Right hindlimb (tissue), 1 donor: ENCODE measurements around the gene HMGN2.
"Not testable (repeated sequence)": the region's sequence is repeated elsewhere in the genome, so short reads cannot be mapped to it uniquely, and the experiment has no call there.

ENCODE experiments used
- DNase-seq: peaks from one replicate; pipeline ENCODE4 v3.0.0-alpha.2; 2018

The HMGN2 gene

GRCh38 chr1:26477446-26478152 lies 5.4 kb downstream of the HMGN2 start:
- DNase-seq = no peak

DNA sequence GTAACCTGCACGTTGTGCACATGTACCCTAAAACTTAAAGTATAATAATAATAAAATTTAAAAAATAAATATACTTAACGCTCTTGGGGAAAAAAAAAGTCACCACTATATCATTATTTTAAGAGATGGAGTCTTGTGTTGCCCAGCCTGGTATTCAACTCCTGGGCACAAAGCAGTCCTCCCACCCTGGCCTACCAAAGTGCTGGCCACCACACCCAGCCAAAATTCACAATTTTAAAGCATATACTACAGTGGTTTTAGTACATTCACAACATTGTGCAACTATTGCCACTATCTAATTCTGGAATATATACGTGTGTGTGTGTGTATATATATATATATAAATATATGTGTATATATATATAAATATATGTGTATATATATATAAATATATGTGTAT lies 5.9 kb downstream of the HMGN2 start:
- no peak for DNase-seq

- no peak for DNase-seq
Measured at GRCh38 chr1:26478988-26479387, 6.7 kb downstream of the HMGN2 start.

- DNase-seq = no peak
Measured at GRCh38 chr1:26482921-26483320, 10.7 kb downstream of the HMGN2 start.

DNA sequence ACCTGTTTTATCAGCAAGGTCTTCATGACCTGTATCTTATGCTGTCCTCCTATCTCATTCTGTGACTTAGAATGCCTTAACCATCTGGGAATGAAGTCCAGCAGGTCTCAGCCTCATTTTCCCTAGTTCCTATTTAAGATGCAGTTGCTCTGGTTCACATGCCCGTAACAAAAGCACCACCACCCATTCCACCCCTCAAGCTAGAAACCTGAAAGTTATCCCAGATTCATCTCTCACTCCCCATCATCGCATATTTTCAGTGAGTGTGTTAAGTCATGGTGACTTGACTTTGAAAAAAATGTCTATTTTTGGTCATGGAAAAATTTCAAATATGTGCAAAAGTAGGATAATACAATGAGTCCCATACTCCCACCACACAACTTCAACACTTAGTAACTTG lies 11.7 kb downstream of the HMGN2 start:
- DNase-seq = no peak

DNA sequence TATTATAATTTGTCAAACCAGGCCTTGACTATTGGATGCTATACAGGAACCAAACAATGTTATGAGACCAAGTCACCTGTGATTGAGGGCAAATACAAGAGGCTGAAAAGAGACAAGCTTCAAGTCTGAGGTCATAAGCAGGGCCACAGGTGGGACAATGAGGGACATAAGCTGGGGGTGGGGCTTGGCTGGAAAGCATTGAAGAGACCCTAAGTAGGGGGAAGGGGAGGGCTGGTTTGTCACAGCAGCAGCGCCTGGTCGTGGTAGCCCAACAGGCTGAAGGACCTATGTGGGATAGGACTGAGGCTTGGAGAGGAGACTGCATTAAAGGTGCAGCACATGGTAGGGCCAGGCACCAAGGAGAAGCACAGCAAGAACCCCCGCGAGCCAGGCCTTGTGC lies 17.9 kb downstream of the HMGN2 start:
- no peak for DNase-seq

DNA sequence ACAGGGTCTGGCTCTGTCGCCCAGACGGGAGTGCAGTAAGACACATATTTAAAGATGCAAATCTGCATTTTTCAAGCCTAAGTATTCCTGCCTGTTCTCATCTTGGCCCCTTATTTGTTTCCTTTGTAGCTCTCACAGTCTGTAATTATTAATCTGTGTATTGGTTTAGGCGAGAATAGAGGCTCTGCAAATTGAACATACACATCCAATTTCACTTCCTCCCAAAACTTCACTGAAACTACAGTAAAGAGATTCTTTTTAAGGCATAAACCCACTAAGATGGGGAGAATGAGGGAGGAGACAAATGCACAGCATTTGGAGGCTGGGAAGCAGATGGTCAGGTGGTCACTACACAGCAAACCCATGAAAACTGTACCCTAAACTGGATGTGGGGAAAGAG lies 21.0 kb downstream of the HMGN2 start:
- DNase-seq = no peak

DNA sequence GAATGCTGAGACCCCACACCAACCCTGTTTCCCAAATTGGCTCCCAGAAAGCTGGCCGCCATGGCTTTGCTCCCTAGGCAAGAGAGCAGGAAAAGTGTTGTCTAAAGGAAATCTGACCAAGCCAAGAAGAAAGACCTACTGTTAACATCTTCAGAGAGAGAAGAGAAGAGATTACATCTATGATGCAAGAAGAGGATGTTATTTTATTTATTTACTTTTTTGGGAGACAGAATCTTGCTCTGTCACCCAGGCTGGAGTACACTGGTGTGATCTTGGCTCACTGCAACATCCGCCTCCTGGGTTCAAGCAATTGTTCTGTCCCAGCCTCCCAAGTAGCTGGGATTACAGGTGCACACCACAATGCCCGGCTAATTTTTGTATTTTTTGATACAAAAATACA lies 21.7 kb downstream of the HMGN2 start:
- no peak for DNase-seq

DNA sequence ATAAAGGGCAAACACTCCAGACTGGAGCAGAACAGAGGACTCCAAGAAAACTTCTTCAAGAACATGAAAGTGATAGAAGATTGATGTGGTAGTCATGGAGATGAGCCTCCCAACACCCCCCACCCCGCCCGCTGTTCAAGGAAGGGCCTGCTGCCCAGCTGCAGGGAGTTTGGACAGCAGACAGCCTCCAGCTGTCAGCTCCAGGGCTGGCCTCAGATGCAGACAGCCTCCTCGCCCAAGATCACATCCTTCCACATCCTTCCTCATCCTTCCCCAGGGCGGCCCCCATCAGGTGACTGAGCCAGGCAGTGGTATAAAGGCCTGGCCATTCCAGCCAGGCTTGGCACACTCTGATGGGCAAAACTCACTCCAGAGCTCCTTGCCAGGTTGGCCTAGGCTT lies 24.6 kb downstream of the HMGN2 start:
- peak; percentile 48 for DNase-seq

- DNase-seq = no peak
Measured at GRCh38 chr1:26498894-26499293, 26.7 kb downstream of the HMGN2 start.

DNA sequence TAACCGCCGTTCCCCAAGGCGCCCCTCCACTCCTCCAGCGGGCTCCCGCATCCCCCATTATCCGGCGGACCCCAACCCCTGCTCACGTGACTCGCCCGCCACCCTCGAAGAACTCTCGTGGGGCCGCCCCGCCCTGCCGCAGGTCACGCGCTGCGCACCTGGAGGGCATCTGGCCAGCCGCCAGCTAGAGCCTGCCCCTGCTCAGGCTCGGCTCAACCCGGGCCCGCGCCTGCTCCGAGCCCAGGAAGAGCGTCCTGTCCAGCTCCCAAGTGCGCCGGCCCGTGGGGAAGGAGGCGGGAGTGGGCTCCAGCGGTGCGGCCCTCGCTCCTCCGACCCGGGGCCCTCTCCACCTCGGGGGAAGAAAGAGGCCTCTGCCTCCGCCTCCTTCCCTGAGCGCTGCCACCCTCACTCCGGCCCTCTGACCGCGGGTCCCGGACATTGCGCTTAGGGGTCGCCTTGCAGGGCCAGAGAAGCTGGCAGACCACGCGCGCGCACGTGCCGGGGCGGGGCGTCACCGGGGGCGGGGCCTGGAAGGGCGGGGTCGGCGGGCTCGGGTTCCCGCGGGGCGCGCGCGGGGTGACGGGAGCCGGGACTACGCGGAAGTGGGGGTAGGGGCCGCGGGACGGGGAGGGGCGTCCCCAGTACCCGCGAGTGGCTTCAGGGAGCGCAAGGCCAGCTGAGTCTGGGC lies 28.4 kb downstream of the HMGN2 start:
- peak; percentile 92 for DNase-seq

- DNase-seq = not testable (repeated sequence)
Measured at GRCh38 chr1:26510711-26511110, 38.5 kb downstream of the HMGN2 start.

DNA sequence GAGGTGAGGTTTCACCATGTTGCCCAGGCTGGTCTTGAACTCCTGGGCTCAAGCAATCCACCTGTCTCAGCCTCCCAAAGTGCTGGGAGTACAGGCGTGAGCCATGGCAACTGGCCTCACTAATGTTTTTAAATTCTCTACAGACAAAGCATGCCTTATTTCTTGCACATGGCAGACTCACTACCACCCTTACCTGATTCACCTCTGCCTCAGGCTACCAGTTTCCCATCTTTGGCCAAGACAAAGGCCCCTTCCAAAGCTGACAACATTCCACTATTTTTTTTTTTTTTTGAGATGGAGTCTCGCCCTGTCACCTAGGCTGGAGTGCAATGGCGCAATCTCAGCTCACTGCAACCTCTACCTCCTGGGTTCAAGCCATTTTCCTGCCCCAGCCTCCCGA lies 43.6 kb downstream of the HMGN2 start:
- not testable (repeated sequence) for DNase-seq

DNA sequence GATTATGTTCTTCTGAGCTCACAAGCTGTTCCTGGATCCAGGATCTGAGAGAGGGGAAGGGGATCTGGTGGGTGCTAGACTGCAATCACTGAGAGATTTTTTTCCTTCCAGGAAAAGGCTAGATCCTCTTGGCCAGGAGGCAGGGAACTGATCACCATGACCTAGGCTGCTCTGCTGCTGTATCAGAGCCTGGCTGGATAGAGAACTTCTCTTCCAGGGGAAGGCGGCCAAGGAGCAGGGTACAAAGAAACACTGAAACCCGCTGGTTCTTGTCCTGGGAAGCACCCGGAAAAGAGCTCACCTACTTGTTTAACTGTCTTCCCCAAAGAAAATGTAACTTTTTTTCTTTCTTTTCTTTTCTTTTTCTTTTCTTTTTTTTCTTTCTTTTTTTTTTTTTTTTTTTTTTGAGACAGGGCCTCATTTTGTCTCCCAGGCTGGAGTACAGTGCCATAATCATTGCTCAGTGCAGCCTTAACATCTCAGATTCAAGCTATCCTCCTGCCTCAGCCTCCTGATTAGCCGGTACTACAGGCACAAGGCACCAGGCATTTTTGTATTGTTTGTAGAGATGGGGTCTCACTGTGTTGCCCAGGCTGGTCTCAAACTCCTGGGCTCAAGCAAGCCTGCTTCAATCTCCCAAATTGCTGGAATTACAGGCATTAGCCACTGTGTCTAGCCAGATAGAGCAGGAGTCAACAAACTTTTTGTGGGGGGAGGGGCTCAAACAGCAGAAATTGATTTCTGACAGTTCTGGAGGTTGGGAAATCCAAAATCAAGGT lies 44.9 kb downstream of the HMGN2 start:
- no peak for DNase-seq

- DNase-seq = no peak
Measured at GRCh38 chr1:26517766-26518049, 45.5 kb downstream of the HMGN2 start.

- no peak for DNase-seq
Measured at GRCh38 chr1:26518355-26518754, 46.1 kb downstream of the HMGN2 start.

DNA sequence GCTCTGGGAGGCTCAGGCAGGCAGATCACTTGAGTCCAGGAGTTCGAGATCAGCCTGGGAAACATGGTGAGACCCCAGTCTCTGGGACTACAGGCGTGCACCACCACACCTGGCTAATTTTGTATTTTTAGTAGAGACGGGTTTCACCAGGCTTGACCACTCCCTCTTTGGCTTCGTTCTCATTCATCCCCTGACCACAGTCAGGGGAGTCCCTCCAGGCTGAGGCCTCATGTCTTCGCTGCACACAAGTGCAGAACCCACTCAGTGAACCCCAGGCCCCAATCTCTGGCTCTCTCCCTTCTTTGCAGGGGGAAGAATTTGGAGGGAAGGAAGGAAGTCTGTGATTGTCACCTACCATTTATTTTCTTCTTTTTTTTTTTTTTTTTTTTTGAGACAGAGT lies 48.1 kb downstream of the HMGN2 start:
- DNase-seq = no peak

DNA sequence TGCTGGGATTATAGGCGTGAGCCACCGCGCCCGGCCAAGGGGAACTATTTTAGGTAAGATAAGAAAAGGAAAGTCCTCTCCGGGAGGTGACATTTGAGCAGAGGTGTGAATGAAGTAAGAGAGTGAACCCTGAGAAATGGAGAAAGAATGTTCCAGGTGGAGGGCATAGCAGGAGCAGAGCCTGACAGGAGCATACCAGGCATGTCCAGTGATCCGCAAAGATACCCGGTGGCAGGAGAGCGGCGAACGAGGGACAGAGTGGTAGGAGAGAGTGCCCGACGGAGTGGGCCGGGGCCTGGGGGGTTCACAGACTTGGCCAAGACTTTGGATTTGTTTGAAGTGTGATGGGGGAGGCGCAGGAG lies 49.4 kb downstream of the HMGN2 start:
- no peak for DNase-seq

- DNase-seq = no peak
Measured at GRCh38 chr1:26522073-26522472, 49.8 kb downstream of the HMGN2 start.

DNA sequence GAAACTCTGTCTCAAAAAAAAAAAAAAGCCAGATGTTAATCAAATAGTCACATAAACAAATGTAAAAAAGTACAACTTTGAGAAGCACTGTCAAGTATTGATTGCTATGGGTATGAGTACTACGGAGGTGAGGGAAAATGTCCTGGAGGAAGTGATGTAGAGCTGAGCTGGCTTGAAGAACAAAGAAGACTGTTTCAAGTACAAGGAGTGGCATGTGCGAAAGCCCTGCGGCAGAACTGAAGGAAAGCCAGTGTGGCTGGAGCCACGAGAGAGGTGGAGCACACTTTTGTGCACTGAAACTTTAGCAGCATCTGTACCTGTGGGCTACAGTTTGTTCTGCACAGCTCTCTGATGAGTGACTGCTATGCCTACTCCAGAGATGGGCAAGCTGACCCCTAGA lies 51.9 kb downstream of the HMGN2 start:
- DNase-seq = no peak
